ENCODE data around the gene FUCA1. TPM values are rescaled to one million over a fixed set of nuclear protein-coding genes. Genes with fewer than 3 reads are reported as not detected.
A peak's percentile ranks its signal among the peaks of the same experiment; 100 is the strongest.

The FUCA1 gene
- total and polyA plus RNA-seq, 10 of the 15 experiments (the other 5 are each of a cell fraction or from before 2014, with no cell fraction given) = 33.3 to 117 (median 52.6) TPM

DNA sequence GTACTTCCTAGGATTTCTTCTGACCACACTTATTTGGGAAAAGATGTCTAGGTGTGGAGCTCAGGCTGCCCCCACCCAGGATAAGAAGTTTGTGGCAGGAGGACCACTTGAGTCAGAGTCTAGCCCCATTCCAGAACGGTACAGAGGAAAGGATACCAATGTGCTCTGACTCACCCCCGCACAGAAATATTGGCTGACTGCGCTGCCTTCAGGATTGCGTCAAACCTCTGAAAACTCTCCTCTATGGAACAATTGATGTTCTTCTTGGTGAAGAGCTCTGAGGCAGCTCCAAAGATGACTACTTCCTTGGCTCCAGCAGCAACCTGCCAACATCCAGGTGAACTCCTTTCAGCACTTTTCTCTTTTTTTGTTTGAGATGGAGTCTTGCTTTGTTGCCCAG lies 54.1 kb downstream of the FUCA1 start (continued):
- TF ChIP-seq, protein P1, sequence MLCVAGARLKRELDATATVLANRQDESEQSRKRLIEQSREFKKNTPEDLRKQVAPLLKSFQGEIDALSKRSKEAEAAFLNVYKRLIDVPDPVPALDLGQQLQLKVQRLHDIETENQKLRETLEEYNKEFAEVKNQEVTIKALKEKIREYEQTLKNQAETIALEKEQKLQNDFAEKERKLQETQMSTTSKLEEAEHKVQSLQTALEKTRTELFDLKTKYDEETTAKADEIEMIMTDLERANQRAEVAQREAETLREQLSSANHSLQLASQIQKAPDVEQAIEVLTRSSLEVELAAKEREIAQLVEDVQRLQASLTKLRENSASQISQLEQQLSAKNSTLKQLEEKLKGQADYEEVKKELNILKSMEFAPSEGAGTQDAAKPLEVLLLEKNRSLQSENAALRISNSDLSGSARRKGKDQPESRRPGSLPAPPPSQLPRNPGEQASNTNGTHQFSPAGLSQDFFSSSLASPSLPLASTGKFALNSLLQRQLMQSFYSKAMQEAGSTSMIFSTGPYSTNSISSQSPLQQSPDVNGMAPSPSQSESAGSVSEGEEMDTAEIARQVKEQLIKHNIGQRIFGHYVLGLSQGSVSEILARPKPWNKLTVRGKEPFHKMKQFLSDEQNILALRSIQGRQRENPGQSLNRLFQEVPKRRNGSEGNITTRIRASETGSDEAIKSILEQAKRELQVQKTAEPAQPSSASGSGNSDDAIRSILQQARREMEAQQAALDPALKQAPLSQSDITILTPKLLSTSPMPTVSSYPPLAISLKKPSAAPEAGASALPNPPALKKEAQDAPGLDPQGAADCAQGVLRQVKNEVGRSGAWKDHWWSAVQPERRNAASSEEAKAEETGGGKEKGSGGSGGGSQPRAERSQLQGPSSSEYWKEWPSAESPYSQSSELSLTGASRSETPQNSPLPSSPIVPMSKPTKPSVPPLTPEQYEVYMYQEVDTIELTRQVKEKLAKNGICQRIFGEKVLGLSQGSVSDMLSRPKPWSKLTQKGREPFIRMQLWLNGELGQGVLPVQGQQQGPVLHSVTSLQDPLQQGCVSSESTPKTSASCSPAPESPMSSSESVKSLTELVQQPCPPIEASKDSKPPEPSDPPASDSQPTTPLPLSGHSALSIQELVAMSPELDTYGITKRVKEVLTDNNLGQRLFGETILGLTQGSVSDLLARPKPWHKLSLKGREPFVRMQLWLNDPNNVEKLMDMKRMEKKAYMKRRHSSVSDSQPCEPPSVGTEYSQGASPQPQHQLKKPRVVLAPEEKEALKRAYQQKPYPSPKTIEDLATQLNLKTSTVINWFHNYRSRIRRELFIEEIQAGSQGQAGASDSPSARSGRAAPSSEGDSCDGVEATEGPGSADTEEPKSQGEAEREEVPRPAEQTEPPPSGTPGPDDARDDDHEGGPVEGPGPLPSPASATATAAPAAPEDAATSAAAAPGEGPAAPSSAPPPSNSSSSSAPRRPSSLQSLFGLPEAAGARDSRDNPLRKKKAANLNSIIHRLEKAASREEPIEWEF (IDR thresholded peaks at IDR 0.05; ENCODE audit: insufficient replicate concordance, low read depth, low read length) = no peak
- no peak for TF ChIP-seq CHD1 (IDR thresholded peaks at IDR 0.05; ENCODE audit: low read depth, low read length)

DNA sequence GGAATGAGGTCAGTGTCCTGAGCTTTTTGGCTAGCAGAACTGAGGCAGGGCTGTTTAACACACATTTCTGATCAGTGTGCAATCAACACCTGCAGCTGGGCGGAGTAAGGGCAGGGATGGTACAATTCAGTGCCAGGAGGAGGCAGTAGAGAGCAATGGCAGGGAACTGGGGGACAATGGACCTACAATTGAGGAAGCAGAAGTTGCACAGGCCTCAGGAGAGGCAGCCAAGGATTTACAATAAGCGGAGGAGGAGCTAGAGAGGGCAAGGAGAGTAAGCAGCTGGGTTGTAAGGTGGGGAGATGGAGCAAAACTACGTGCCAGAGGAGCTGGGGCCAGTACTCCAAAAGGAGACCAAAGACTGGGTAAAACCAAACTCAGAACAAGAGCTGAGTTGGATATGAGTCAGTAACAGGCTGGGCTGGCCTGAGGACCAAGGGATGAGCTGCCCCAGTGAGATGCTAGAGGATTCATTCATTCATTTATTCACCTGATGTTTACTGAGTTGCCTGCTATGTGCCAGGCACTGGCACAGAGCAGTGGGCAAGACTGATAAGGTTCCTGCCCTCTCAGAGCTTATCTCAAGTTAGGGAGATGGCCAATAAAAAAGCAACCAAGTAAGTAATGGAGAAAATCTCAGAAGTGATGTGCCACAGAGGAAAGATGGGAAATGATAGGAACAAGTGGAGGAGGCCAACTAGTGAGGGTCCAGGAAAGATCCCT lies 57.1 kb downstream of the FUCA1 start:
- Histone ChIP-seq H3K4me1 (ENCODE audit: control insufficient read depth, insufficient read depth, low read length) (peaks cover 35% of the 10 kb centered on the region), H3K79me2 (ENCODE audit: control insufficient read depth, insufficient read depth, low read length) (no peaks in the 10 kb centered on the region), H3K4me2 (ENCODE audit: control insufficient read depth, insufficient read depth) (no peak overlapping the region; the same call in 1 of the 2 replicates), H3K4me3 (no peak overlapping the region), H3K36me3 (ENCODE audit: control insufficient read depth in 2 of 2, insufficient read depth in 2 of 2, low read length in 1 of 2) (peaks cover 0 to 5% of the 10 kb centered on the region in 2 experiments; a peak in 2 of 4 replicates), H3K9me3 (replicated peaks; ENCODE audit: control insufficient read depth, insufficient read depth, low read length) (no peaks in the 10 kb centered on the region), H3K27me3 (replicated peaks in 1 of 2; ENCODE audit: control insufficient read depth in 2 of 2, insufficient read depth in 2 of 2, low read length in 1 of 2) (no peaks in the 10 kb centered on the region), H3K9ac (ENCODE audit: control insufficient read depth, insufficient read depth, low read length) (no peak overlapping the region), H3K27ac (ENCODE audit: control insufficient read depth, insufficient read depth) (peak overlapping the region; percentile 38), H2AFZ (ENCODE audit: control insufficient read depth, low read depth, low read length) (peak overlapping the region; percentile 50; the same call in 1 of the 2 replicates), H4K20me1 (ENCODE audit: control insufficient read depth, insufficient read depth) (no peaks in the 10 kb centered on the region)
- peak; percentile 90 for ATAC-seq
- peak; percentile 59 for DNase-seq (ENCODE audit: low read depth, low spot score)
- WGBS (ENCODE audit: insufficient coverage, insufficient replicate concordance, low lambda C conversion rate, missing lambda C conversion rate) = 2% methylated on average over 3 of the region's 3 CpGs
- ChIA-PET SMC1A (ENCODE audit: uncharacterized antibody, unreplicated experiment) (interaction anchor here (0.8 to 6.9 kb wide), 22 partner anchors 9 to 192 kb away, joined by 3 to 117 read pairs (median 8); partner anchors contain the start of genes CNR2, FUCA1, HMGCL and PITHD1), CTCF (interaction anchor here (0.7 to 6.7 kb wide), 38 partner anchors 9 to 253 kb away, joined by 3 to 220 read pairs (median 6); partner anchors contain the start of genes CNR2, FUCA1, GALE and HMGCL), POLR2A (interaction anchor here (0.6 to 4.0 kb wide), 13 partner anchors 11 to 172 kb away, joined by 3 to 14 read pairs (median 5); partner anchors contain the start of genes FUCA1, GALE, HMGCL and PITHD1), RAD21 (ENCODE audit: unreplicated experiment) (interaction anchor here (0.6 to 6.7 kb wide), 26 partner anchors 8 to 220 kb away, joined by 3 to 175 read pairs (median 5); partner anchors contain the start of genes CNR2, FUCA1 and HMGCL)
- BruUV-seq (replicated peaks) = no TSS peak
- FAIRE-seq = peak; percentile 56
- intact Hi-C loops (cut with micrococcal nuclease; ENCODE audit: unreplicated experiment) = loop anchor here (1.0 to 10.0 kb wide), 2 partner anchors 43 to 214 kb away; no protein-coding TSS in a partner anchor
- in situ Hi-C loops (cut with MboI) = no loop called here
- TF ChIP-seq BCL11A (IDR thresholded peaks at IDR 0.05; ENCODE audit: low read depth, low read length) (no peak), SMC3 (IDR thresholded peaks at IDR 0.05; ENCODE audit: borderline replicate concordance, low read length) (peak; percentile 82), ATF7 (IDR thresholded peaks at IDR 0.05; ENCODE audit: low read depth) (no peak), EED (IDR thresholded peaks at IDR 0.05; ENCODE audit: low read depth) (peak; percentile 22; the same call in 1 of the 2 replicates), SMAD1 (IDR thresholded peaks at IDR 0.05; ENCODE audit: low read depth, partially characterized antibody) (no peak), CHD1 (IDR thresholded peaks at IDR 0.05; ENCODE audit: low read depth, low read length) (no peak), CREB1 (IDR thresholded peaks at IDR 0.05; ENCODE audit: low read depth) (no peak), MLLT1 (IDR thresholded peaks at IDR 0.05) (no peak), USF1 (IDR thresholded peaks at IDR 0.05; ENCODE audit: borderline replicate concordance, extremely low read length, insufficient read depth, low read depth, low read length) (no peak), IRF4 (IDR thresholded peaks at IDR 0.05; ENCODE audit: low read depth, low read length) (0 out of 2 replicates have a peak, but pooled peaks have one; percentile 13)
